ENCODE data around the gene AGAP1. TPM values are rescaled to one million over a fixed set of nuclear protein-coding genes. Genes with fewer than 3 reads are reported as not detected.

AGAP1 gene
- total RNA-seq, 1 donor from 2014 or later: 44.0 TPM

DNA sequence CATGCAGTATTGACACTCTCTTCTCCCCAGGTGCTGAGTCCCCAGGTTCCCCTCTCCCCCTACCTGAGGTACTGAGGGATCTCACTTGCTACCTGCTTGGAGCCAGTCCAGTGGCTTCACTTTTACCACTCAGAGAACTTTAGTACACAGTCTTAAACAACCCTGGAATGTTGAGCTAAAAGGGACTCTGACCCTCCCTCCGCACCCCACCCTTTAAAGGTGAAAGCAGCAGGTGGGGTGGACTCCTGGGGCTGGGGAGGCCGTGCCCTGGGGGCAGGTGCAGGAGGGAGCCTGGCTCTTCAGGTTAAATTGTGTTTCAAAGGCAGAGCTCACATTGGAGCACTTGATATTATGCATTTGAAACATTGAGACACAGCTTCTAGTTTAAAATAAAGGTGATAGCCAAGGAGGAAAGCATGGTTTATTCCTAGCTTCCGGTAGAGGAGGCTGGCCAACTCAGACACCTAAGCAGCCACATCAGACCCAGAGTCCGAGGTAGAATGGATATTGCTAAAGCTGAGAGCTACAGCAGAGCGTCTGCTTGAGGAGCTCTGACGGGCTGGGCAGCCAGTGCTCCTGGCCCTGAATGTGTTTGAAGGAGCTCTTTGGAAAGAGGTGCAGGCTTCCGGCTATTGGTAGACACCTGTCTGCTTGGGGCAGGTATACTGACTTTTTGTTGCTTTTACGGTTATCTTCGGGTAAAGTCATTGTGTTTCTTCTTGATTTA lies 196.4 kb downstream of the AGAP1 start:
- TF ChIP-seq, protein P1, sequence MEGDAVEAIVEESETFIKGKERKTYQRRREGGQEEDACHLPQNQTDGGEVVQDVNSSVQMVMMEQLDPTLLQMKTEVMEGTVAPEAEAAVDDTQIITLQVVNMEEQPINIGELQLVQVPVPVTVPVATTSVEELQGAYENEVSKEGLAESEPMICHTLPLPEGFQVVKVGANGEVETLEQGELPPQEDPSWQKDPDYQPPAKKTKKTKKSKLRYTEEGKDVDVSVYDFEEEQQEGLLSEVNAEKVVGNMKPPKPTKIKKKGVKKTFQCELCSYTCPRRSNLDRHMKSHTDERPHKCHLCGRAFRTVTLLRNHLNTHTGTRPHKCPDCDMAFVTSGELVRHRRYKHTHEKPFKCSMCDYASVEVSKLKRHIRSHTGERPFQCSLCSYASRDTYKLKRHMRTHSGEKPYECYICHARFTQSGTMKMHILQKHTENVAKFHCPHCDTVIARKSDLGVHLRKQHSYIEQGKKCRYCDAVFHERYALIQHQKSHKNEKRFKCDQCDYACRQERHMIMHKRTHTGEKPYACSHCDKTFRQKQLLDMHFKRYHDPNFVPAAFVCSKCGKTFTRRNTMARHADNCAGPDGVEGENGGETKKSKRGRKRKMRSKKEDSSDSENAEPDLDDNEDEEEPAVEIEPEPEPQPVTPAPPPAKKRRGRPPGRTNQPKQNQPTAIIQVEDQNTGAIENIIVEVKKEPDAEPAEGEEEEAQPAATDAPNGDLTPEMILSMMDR (IDR thresholded peaks at IDR 0.05; ENCODE audit: unreplicated experiment): no peak
- H3K27ac Mint-ChIP-seq: no peak overlapping the region
- no peak for DNase-seq (ENCODE audit: low spot score in 2 of 2, unreplicated experiment in 2 of 2)
- H3K27me3 Mint-ChIP-seq (ENCODE audit: low read depth): no peaks in the 10 kb centered on the region
- peaks cover 6% of the 10 kb centered on the region for H3K4me1 Mint-ChIP-seq
- H3K4me3 Mint-ChIP-seq: no peak overlapping the region
- no peaks in the 10 kb centered on the region for H3K36me3 Mint-ChIP-seq
- H3K9me3 Mint-ChIP-seq: no peaks in the 10 kb centered on the region

DNA sequence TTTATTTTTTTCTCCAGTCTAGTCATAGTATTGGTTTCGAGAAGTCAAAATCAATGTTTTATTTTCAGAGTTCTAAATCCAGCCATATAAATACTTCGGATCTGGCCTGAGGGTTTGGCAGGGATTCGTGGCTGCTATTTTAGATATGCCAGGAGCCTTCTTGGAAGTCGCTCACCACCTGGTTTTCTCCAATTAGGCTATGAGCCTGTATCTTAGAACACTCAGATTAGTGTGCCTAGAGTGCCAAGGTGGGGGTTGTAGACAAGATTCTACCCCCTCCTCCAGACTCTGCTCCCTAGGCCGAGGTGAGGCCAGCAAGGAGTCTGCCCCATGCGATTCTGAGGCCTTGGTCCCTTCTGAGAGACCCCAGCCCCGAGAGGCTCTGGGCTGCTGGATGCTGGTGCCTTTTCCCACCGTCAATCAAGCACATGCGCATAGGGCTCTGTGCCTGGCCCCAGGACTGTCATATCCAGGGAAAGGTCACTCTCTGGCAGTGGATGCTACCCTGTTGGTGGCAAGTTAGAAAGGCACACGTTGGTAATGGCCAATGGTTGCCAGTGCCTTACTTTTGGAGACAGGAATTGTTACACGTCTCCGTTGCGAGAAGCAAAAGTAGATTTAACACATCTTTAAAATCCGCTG lies 197.1 kb downstream of the AGAP1 start:
- Mint-ChIP-seq H3K27me3 (ENCODE audit: low read depth) (no peaks in the 10 kb centered on the region), H3K27ac (no peak overlapping the region), H3K4me3 (no peak overlapping the region), H3K4me1 (peaks cover 12% of the 10 kb centered on the region), H3K36me3 (no peaks in the 10 kb centered on the region), H3K9me3 (no peaks in the 10 kb centered on the region)
- TF ChIP-seq, protein P1 (IDR thresholded peaks at IDR 0.05; ENCODE audit: unreplicated experiment): no peak
- no peak for DNase-seq (ENCODE audit: low spot score in 2 of 2, unreplicated experiment in 2 of 2)

DNA sequence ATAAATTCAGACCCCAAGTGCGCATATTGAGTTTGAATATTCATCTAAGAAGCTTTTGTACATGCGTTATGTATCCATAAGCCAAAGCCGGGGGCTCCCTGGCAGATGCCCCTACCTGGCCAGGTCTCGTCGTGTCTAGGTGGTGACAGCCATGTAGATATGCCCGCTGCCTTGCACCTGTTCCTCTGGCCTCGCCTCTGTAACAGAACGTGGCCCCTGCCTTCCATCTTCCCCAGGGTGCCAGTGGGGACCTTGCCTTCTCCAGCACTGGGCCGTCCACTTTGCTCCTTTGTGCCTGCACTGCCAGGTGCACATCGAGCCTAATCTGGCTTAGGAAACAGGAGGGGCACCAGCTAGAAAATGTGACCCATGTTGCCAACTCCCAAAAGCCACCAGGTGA lies 198.2 kb downstream of the AGAP1 start:
- no peaks in the 10 kb centered on the region for H3K36me3 Mint-ChIP-seq
- H3K27ac Mint-ChIP-seq: no peak overlapping the region
- no peaks in the 10 kb centered on the region for H3K9me3 Mint-ChIP-seq
- peaks cover 12% of the 10 kb centered on the region for H3K4me1 Mint-ChIP-seq
- no peak for DNase-seq (ENCODE audit: low spot score in 2 of 2, unreplicated experiment in 2 of 2)
- no peak overlapping the region for H3K4me3 Mint-ChIP-seq
- no peaks in the 10 kb centered on the region for H3K27me3 Mint-ChIP-seq (ENCODE audit: low read depth)
- TF ChIP-seq, protein P1 (IDR thresholded peaks at IDR 0.05; ENCODE audit: unreplicated experiment): no peak

DNA sequence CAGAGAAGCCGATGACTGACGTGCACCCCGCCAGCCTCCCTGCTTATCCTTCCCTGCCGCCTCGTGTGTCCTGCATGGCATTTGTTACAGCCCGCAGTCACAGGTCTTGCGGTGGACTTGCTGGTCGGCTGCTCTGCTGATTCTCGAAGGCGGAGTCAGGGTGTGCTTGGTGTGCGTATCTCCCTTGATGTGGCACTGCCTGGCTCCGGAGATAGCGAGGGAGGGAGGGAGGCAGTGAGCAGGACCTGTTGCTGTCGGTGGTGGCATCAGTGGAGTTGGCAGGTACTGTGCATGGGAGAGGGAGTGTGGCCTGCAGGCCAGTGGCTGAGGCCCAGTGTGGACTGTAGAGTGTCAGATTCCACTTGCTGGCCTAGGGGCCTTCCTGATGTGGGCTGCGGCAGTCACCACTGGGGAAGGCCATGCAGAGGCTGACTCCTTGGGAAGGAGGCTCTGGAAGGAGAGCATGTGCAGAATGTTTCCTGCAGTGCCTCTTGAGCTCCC lies 198.9 kb downstream of the AGAP1 start:
- Mint-ChIP-seq H3K27ac (no peak overlapping the region), H3K4me1 (peaks cover 12% of the 10 kb centered on the region), H3K9me3 (peaks cover 3% of the 10 kb centered on the region), H3K4me3 (no peak overlapping the region), H3K27me3 (ENCODE audit: low read depth) (no peaks in the 10 kb centered on the region), H3K36me3 (no peaks in the 10 kb centered on the region)
- TF ChIP-seq, protein P1 (IDR thresholded peaks at IDR 0.05; ENCODE audit: unreplicated experiment): no peak
- DNase-seq (ENCODE audit: low spot score in 2 of 2, unreplicated experiment in 2 of 2): no peak

DNA sequence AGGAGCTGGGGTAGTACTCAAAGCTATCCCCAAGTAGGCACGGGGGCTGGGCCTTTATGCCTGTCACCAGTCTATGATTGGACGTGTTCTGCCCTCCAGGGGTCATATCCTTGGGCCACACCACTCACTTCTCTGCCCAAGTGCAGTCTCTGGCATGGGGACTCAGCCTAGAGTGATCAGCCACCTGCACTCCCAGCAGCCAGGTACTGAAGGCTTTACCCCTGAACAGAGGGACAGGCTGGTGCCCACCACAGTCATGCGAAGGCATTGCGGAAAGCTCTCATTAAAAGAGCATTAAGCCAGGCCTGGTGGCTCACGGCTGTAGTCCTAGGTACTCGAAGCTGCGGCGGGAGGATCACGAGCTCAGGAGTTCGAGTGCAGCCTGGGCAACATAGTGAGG lies 199.4 kb downstream of the AGAP1 start:
- Mint-ChIP-seq H3K4me1 (peaks cover 12% of the 10 kb centered on the region), H3K36me3 (no peaks in the 10 kb centered on the region), H3K4me3 (no peak overlapping the region), H3K9me3 (peaks cover 5% of the 10 kb centered on the region), H3K27me3 (ENCODE audit: low read depth) (no peaks in the 10 kb centered on the region), H3K27ac (no peak overlapping the region)
- DNase-seq (ENCODE audit: low spot score in 2 of 2, unreplicated experiment in 2 of 2): no peak
- TF ChIP-seq, protein P1 (IDR thresholded peaks at IDR 0.05; ENCODE audit: unreplicated experiment): no peak

Measured in mesothelial cell of epicardium (in vitro differentiated cells).